ENCODE data around the gene PARN.
"Not testable (repeated sequence)": the region's sequence is repeated elsewhere in the genome, so short reads cannot be mapped to it uniquely, and the experiment has no call there.

Gene PARN

DNA sequence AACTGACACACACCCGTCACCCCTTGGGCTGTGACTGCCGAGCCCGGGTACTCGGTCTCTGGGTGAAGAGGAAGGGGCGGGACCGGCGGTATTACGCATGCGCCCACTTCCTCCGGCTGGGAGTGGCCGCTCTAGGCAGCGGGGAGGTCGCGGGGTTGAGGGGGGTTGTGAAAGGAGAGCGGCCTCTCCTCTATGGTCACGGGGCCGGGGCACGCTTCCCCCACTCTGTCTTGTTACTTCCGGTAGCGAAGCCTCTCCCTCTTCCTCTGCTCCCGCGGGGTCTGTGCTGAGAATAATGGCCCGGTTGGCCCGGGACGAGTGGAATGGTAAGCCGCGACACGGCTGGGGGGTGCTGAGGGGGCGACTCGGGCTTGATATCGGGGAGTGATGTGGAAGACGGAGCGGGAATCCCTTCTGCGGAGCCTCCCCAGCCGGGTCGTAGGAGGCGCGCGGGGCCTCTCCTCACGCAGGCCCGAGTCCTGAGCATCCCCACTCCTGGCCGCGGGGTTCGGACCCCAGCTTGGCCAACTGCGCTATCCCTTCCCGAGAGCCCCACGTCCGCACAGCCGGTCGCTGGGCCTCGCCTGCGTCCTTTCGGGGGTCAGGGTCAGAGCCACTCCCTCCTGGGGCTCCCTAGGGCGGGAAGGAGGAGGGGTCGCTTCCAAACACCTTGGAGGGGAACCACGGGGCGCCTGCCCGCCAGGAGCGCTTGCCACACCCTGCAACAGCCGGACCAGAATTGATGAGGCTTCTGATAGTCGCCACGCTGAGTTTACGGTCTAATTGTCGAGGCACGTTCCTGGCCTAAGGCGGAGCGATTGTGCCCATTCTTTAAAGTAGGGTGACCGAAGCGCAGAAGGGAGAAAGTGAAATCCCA lies 2.9 kb upstream of the PARN start, which contains the start of gene BFAR:
BFAR (plus strand) TSS at position 259 of the 877 bp plus-strand sequence. CDS start 11,396 bp downstream, outside the sequence.
- peak; percentile 98 for DNase-seq (ENCODE audit: extremely low read depth in 1 of 2, low read depth in 1 of 2)

GRCh38 chr16:14630620-14631330 lies 715 bp upstream of the PARN start:
- not testable (repeated sequence) for DNase-seq (ENCODE audit: extremely low read depth in 1 of 2, low read depth in 1 of 2)

- DNase-seq (ENCODE audit: extremely low read depth in 1 of 2, low read depth in 1 of 2), result no peak
Observed at GRCh38 chr16:14629612-14629918, 495 bp downstream of the PARN start.

- no peak for DNase-seq (ENCODE audit: extremely low read depth in 1 of 2, low read depth in 1 of 2)
Observed at GRCh38 chr16:14628806-14629611, 1.1 kb downstream of the PARN start.

- no peak for DNase-seq (ENCODE audit: extremely low read depth in 1 of 2, low read depth in 1 of 2)
Observed at GRCh38 chr16:14627078-14627477, 3.0 kb downstream of the PARN start.

GRCh38 chr16:14618566-14618965 lies 11.5 kb downstream of the PARN start:
- DNase-seq (ENCODE audit: extremely low read depth in 1 of 2, low read depth in 1 of 2), result no peak

- DNase-seq (ENCODE audit: extremely low read depth in 1 of 2, low read depth in 1 of 2), result no peak
Observed at GRCh38 chr16:14616280-14616679, 13.8 kb downstream of the PARN start.

DNA sequence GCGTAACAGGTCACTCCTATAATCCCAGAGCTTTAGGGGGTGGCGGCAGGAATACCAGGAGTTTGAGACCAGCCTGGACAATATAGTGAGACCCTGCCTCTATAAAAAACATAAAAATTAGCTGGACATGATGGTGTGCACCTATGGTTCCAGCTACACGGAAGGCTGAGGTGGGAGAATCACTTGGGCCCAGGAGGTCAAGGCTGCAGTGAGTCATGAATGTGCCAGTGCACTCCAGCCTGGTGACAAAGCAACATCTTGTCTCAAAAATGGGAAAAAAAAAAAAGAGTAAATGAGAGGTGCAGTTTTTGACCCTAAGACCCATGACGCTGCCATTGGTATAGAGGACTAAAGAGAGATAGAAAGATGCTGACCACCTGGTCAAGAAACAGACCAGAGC lies 16.1 kb downstream of the PARN start:
- no peak for DNase-seq (ENCODE audit: extremely low read depth in 1 of 2, low read depth in 1 of 2)

DNA sequence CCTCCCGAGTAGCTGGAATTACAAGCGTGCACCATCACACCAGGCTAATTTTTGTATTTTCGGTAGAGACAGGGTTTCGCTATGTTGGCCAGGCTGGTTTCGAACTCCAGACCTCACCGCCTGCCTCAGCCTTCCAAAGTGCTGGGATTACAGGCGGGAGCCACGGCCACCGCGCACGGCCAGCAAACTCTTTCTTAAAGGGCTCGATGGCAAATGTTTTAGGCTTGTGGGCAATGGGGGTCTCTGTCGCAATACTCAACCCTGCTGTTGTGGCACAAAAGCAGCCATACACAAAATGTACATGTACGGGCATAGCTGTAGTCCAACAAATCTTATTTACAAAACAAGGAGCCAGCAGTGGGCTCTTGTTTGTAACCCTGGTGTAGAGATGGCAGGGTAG lies 18.4 kb downstream of the PARN start:
- no peak for DNase-seq (ENCODE audit: extremely low read depth in 1 of 2, low read depth in 1 of 2)

- no peak for DNase-seq (ENCODE audit: extremely low read depth in 1 of 2, low read depth in 1 of 2)
Observed at GRCh38 chr16:14609716-14610115, 20.3 kb downstream of the PARN start.

DNA sequence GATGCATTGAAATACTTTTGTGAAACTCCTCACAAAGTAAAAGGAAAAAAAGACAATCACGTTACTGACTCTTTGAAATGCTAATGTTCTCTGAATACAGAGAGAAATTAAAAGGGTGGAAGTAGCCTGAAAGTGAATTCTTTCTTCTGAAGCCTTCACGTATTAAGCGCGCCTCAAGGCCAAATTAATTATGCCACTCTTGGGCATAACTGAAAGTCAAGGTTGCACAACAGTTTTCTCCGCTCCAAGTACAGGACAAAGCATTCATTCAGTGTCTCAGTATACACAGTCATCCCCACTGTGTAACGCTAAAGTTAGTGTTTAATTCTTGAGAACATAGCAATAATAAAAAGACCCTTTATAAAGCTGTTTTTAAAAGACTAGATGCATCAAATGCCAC lies 21.5 kb downstream of the PARN start:
- no peak for DNase-seq (ENCODE audit: extremely low read depth in 1 of 2, low read depth in 1 of 2)

DNA sequence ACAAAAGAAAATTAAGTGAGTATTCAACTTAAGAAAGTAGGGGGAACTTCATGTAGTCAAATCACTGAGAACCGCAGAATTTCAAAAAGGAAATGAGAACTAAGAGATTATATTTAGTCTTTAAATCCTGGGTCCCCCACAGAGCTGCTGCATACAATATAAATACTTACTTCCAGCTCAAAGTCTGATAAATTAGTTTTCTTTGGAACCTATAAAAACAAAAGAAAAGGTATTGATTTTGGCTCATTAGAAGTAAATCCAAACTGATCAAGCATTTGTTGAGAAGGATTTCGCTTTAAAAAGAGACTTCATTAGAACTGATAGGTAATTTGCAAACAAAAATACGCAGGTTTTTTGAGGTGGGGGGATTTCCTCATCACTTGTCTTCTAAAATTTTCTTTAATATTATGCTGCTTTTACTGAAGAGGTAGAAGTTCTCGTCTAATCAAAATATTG lies 21.9 kb downstream of the PARN start:
- no peak for DNase-seq (ENCODE audit: extremely low read depth in 1 of 2, low read depth in 1 of 2)

DNA sequence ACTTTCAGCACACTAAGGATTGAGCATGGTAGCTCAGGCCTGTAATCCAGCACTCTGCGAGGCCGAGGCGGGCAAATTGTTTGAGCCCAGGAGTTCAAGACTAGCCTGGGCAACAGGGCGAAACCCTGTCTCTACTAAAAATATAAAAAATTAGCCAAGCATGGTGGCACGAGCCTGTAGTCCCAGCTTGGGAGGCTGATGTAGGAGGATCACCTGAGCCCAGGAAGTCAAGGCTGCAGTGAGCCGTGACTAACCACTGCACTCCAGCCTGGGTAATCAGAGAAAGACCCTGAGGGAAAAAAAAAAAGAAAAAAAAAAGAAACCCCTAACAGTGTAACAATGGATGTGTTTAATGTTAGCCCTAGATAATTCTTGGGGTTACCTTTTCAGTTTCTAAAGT lies 24.0 kb downstream of the PARN start:
- no peak for DNase-seq (ENCODE audit: extremely low read depth in 1 of 2, low read depth in 1 of 2)

DNA sequence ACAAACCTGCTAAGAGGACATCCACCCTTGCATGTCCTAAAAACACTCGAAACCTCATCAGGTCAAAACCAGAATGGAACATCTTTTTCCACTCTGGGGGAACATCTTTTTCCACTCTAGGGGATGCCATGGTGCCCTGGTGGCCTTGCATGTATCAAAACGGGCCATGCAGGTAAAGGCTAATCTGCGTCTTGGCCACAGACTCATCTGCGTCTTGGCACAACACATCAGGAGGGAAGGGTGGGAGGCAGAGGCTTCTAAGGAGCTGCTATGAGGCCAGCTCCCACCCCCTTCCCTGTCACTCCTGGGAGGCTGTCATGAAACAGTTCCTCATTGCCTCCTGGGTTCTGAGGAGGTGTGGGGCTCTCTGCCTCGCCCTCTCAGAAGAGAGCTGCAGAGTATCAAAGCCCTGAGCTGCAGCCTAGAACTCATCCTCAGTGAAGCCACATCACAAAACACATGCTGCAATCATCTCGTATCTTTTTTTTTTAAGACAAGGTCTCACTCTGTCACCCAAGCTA lies 27.6 kb downstream of the PARN start:
- no peak for DNase-seq (ENCODE audit: extremely low read depth in 1 of 2, low read depth in 1 of 2)

- DNase-seq (ENCODE audit: extremely low read depth in 1 of 2, low read depth in 1 of 2), result no peak
Observed at GRCh38 chr16:14600164-14600563, 29.9 kb downstream of the PARN start.

DNA sequence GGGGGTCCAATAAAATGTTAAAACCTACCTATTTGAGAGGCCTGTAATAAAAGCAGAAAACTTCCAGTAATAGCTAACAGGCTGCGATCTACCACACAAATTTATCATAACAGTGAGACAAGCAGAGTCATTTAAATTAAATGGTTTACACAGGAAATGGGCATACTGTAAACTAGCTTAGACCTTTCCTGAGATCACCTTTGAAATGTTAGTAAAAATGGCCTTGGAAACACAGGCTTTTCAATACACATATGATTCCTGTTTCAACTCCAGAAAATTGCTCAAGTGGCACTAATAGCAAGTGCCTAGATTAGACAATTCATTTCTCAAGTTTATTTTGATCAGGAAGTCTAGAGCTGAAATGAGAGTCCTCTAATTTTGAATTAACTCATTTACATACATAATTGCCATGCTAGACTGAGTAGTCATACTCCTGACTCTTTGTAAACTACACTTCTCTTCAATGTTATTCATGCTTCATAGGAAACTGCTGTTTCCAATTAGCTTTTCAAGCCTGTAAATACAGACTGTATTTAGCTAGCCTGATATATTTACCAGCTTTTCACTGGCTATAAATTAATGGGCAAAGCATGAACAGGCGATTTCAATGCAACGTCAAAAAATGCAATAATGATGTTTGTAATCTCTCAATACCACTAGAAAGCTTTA lies 43.3 kb downstream of the PARN start:
- no peak for DNase-seq (ENCODE audit: extremely low read depth in 1 of 2, low read depth in 1 of 2)

GRCh38 chr16:14585287-14585686 lies 44.8 kb downstream of the PARN start:
- DNase-seq (ENCODE audit: extremely low read depth in 1 of 2, low read depth in 1 of 2), result no peak

- not testable (repeated sequence) for DNase-seq (ENCODE audit: extremely low read depth in 1 of 2, low read depth in 1 of 2)
Observed at GRCh38 chr16:14580926-14581325, 49.1 kb downstream of the PARN start.

DNA sequence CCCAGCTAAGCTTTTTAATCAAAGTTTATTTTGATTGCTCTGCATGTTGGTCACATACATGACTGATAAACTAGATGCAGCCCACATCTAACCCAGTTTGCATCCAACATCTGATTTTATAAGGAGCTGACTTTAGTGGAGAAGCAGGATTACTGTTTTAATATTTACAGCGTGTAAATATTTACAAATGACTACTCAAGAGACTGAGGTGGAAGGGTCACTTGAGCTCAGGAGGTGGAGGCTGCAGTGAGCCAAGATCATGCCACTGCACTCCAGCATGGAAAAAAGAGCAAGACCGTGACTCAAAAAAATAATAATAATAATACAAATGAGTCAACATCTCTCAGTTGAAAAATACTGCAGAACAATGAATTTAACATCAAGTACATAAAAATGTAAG lies 50.8 kb downstream of the PARN start:
- no peak for DNase-seq (ENCODE audit: extremely low read depth in 1 of 2, low read depth in 1 of 2)

DNA sequence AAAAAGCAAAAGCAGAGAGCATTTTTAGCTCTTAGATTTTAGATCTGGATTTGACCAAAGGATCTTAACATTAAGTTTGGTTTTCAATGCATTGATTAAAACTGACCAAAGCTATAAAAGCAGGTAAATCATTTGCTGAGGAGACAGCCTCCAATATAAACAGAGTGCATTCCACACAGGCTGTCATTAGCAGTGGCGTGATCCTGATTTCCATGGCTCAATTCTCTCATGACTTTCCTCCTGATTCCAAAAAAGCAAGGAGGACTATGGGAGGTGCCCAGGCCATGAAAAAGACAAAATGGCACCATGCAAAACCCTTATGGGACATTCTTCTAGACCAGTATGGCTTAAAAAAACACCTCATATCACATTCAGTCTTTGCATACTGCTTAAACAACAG lies 53.5 kb downstream of the PARN start:
- no peak for DNase-seq (ENCODE audit: extremely low read depth in 1 of 2, low read depth in 1 of 2)

DNA sequence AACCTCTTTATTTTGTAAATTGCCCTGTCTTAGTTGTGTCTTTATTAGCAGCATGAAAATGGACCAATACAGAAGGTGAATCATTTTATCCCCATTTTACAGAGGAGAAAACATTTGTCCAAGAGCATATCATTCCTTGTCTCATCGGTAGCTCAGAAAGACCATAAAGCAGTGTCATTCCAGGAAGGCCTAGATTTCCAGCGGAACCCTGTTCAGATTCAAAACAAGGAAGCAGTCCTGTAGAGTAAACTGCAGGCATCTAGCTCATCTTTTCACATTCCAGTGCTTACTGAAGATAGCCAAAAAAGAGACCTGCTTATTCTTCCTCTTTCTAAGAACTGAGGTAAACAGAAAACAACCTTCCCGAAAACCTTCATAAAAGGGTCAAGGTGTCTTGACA lies 54.0 kb downstream of the PARN start:
- DNase-seq (ENCODE audit: extremely low read depth in 1 of 2, low read depth in 1 of 2), result no peak

Data from stimulated activated CD8-positive, alpha-beta memory T cell treated with anti-CD3 and anti-CD28 coated beads, Interleukin-7, amount 100 ng/mL, for 48 hours (primary cell).